CD4-positive, alpha-beta T cell treated with Interleukin-1 beta for 1 hour (primary cell): ENCODE measurements around the gene POLR1E.
"Not testable (repeated sequence)": the region's sequence is repeated elsewhere in the genome, so short reads cannot be mapped to it uniquely, and the experiment has no call there.

Experiments
- DNase-seq, 2 donors: peaks; one replicate each; pipeline ENCODE4 v3.0.0-alpha.2; 2020 to 2022

Gene POLR1E

DNA sequence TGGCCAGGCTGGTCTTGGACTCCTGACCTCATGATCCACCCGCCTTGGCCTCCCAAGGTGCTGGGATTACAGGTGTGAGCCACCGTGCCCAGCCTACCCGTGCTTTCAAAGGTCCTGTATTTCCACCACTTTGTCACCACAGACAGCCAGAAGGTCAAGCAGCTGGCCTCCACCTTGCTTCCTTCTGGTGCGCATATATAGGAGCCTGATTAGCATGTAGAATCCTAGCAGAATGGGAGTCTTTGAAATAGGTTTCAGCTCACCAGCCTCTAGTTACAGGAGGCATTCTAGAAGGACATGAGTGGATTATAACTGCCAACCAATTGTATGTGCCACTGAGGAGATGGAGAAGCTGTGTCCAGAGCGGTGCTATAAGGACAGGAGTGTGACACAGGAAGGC is 18.9 kb downstream of the POLR1E start:
- no peak for DNase-seq

GRCh38 chr9:37507566-37508134 is 21.9 kb downstream of the POLR1E start:
- DNase-seq = no peak

GRCh38 chr9:37508135-37508833 is 22.5 kb downstream of the POLR1E start:
- DNase-seq = no peak

GRCh38 chr9:37508834-37509206 is 23.1 kb downstream of the POLR1E start:
- peak in 1 of 2 donors; percentile 23 for DNase-seq

DNA sequence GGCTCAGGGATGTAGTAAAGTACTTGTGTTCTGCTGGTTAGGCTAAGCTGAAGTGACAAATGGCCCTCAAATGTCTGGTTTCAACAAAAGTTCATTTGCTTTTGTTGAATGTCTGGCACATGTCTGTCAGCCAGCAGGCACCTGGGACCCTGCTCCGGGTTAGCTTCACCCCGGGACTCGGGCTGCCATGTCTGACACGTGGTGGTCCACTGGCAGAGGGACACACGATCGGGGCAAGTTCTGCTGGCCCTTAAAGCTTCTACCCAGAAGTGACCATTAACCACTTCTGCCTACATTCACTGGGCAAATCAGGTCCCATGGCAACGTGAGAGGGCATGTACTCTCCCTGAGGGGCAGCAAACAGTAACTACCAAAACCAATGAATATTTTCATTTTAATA is 23.8 kb downstream of the POLR1E start:
- no peak for DNase-seq

DNA sequence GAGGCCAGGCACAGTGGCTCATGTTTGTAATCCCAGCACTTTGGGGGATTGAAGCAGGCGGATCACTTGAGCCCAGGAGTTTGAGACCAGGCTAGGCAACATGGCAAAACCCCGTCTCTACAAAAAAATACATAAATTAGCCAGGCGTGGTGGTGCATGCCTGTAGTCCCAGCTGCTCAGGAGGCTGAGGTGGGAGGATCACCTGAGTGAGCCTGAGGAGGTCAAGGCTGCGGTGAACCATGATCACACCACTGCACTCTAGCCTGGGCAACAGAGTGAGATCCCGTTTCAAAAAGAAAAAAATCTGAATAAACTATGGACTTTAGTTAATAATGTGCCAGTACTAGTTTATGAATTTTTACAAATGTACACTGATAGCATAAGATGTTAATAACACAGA is 24.3 kb downstream of the POLR1E start:
- not testable (repeated sequence) for DNase-seq

- no peak for DNase-seq
Measured at GRCh38 chr9:37511016-37512010, 25.6 kb downstream of the POLR1E start.

- DNase-seq = peak; percentile 43 to 70
Measured at GRCh38 chr9:37512437-37512836, 26.7 kb downstream of the POLR1E start.

GRCh38 chr9:37514415-37514814 is 28.7 kb downstream of the POLR1E start:
- not testable (repeated sequence) for DNase-seq

GRCh38 chr9:37514999-37515398 is 29.3 kb downstream of the POLR1E start:
- no peak for DNase-seq

DNA sequence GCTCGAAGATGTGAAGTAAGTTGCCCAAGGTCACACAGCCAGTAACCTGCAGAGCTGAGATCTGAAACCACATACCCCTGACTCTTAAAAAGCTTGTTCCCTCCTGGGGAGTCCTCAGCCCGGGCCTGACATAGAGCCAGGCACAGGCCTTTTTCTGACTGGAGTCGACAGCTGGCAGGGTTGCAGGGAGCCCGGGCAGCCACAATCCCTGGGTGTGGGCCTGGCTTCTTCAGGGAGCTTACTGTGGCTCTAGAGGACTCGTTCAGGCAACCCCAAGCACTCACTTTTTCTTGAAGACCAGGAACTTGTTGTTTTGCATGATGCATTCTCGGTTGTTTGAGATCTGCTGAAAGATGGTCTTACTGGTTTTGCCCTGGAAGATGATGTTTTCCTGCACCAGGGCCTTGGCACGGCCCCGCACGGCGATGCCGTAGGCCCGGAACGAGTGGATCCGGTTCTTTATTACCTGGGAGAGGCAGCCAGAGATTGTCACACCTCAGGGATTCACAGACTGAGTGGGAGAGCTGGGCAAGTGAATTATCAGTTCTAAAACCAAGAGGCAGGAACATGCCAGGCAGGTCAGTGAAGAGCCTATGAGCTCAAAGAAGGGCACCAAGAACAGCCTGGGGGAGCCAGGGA is 30.0 kb downstream of the POLR1E start:
- no peak for DNase-seq

DNA sequence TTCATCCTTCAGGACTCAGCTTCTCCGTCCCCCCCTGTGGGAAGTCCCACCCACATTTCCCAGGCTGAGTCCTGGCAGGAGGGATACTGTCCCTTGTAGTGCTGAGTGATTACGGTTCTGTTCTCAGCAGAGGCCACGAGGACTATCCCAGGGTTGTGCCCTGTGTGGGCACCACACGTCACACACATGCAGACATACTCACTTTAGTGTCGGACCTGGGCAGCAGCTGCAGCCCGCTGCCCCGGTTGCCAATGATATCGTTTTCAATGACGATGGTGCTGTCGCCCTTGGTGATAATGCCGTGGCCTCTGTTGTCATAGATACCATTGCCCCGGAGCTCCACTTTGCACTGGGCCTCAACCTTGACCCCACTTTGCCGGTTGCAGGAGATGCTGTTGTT is 32.2 kb downstream of the POLR1E start:
- DNase-seq = no peak

GRCh38 chr9:37520641-37521040 is 34.9 kb downstream of the POLR1E start:
- no peak for DNase-seq

DNA sequence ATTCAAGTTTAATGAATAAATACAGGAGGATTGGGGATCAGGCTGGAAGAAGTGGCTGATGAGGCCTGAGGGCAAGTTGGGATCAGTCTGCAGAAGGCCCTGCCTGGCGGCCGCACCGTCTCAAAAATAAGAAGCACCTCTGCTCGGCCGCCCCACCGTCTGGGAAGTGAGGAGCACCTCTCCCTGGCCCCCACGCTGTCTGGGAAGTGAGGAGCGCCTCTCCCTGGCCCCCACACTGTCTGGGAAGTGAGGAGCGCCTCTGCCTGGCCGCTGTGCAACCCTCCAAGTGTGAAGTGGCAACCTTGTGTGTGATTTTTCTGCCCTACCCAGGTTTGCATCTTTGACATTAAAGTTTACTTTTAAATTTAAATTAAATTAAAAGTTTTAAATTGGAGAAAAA is 35.4 kb downstream of the POLR1E start:
- no peak for DNase-seq

DNA sequence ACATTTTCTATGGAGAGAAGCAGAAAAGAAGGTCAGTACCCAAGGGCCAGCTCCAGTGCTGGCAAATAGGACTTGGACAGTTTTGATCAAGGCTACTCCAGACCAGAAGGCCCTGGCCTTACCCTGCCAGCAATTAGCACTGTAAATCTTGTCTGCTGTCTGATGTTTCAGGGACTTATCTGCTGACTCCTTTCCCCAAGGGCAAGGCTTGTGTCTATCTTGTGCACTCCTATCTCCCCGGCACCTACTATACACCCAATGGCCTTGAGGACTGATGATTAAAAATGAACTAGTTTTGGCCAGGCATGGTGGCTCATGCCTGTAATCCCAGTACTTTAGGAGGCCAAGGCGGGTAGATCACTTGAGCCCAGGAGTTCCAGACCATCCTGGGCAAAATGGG is 37.2 kb downstream of the POLR1E start:
- no peak for DNase-seq

- DNase-seq = no peak
Measured at GRCh38 chr9:37523916-37524315, 38.2 kb downstream of the POLR1E start.

DNA sequence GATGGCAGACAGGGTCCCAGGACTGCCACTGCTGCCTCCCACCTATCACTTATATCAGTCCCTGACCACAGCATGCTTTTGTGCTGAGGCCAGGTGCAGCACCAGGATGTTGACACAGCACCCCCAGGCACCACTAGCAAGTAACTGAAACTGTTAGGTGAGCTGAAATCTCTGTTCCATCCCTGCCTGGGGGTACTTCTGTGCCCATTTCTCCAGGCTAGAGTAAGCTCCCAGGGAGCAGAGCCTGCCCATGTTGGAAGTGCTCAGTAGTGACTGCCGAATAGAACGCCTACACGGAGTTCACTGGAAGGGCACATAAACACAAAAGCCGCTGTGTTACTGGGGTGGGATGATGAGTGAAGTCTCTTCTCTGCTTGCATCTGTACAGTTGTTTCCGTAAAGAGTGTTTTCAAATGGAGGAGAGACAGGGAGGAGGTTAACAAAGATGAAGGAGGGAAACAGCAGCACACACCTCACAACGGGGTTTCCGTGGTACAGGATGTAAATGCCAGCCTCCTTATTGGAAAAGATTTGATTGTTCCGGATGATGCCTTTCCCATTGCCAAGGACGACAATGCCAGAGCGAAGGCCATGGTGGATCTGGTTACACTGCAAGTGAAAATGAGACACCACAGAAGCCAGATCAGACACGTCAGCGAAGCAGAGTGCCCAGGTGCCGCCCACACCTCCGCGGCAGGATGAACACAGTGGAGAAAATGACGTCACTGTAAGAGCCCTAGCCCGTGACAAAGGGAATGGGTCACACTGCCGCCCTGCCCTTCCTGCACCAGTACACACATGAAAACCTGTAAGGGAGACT is 43.1 kb downstream of the POLR1E start:
- peak; percentile 78 to 84 for DNase-seq

DNA sequence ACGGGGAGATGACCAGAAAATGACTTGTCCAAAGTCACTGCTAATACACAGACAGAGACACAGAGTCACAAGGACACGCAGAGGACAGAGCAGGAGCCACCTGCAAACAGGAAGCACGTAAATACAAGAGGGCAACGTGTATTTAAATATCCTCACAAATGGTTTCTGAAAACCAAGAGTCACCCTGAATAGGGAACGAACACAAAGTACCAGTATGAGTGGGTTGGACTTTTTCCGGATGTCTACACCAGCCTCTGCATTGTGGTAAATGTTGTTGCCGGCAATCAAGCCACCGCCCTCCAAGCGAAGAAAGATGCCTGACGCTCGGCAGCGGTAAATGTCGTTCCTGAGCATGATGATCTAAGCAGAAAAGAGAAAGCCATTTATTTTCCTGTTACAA is 46.0 kb downstream of the POLR1E start:
- peak; percentile 54 to 68 for DNase-seq

GRCh38 chr9:37534412-37534811 is 48.7 kb downstream of the POLR1E start:
- DNase-seq = no peak

DNA sequence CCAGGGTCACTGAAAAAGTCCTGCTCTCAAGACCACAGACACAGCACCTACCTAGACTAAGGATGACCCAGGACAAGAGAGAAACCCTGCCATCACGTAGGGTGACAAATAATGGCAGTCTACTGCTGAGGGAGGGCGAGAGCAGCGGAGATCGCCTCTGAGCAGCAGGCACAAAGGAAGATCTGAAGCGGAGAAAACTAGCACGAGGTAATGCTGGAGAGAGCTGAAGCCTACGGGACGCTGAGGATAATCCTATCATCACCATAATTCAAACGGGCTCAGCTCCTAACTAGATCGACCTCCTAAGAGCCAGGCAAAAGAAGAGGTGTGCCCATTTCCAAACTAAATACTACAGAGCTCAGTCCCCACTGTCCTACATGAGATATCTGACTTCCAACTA is 49.2 kb downstream of the POLR1E start:
- DNase-seq = no peak

GRCh38 chr9:37538099-37538498 is 52.4 kb downstream of the POLR1E start:
- DNase-seq = no peak

- no peak for DNase-seq
Measured at GRCh38 chr9:37539634-37540033, 53.9 kb downstream of the POLR1E start.
